Lower leg skin (tissue), 3 donors: Measurements from ENCODE around the gene UXT.

Experiments used
- CTCF ChIP-seq, 3 donors: fragments of 450-650 bp; IDR thresholded peaks; one replicate each; pipeline ENCODE4 v1.5.1; 2016; ENCODE audit warnings: antibody characterized with exemption in 3 of 3, mild to moderate bottlenecking in 3 of 3, moderate library complexity in 2 of 3
- POLR2A ChIP-seq, 2 donors: fragments of 450-650 bp; IDR thresholded peaks; one replicate each; pipeline ENCODE4 v1.6.1; 2016 to 2017; ENCODE audit warnings: antibody characterized with exemption in 2 of 2, mild to moderate bottlenecking in 1 of 2, moderate library complexity in 1 of 2

- no peak for TF ChIP-seq CTCF (IDR thresholded peaks at IDR 0.05)
- no peak for TF ChIP-seq POLR2A (IDR thresholded peaks at IDR 0.05)
These were observed 48.2 kb upstream of the UXT start for GRCh38 chrX:47707031-47707780.
